HepG2 (cell line): ENCODE results near the gene PHTF2. TPM values are rescaled to one million over a fixed set of nuclear protein-coding genes. Genes with fewer than 3 reads are reported as not detected.

Experiments
- ARID5B ChIP-seq: IDR thresholded peaks from 2 replicates; pipeline ENCODE4 v1.4.0; 2020; ENCODE audit warnings: mild to moderate bottlenecking, missing genetic modification reagents
- ATF7 ChIP-seq, 2 experiments: fragments of 450-650 bp in 1 of 2; sonication (generic) in 1 of 2; formaldehyde crosslinking in 1 of 2; IDR thresholded peaks; 2 replicates each; pipeline versions ENCODE4 v1.4.0 to v1.6.1; 2016 to 2020; ENCODE audit warnings: antibody characterized with exemption in 1 of 2, mild to moderate bottlenecking in 1 of 2, missing genetic modification reagents in 1 of 2
- CEBPB ChIP-seq: IDR thresholded peaks from 2 replicates; pipeline ENCODE4 v1.6.1; 2011; ENCODE audit warnings: low read depth, low read length, improper control_type of control experiment, borderline replicate concordance
- CEBPG ChIP-seq: IDR thresholded peaks from 2 replicates; pipeline ENCODE4 v1.6.1; 2016
- FOXA3 ChIP-seq: IDR thresholded peaks from 2 replicates; pipeline ENCODE4 v1.6.1; 2016; ENCODE audit warnings: missing genetic modification reagents, missing compliant biosample characterization
- GATAD2A ChIP-seq: IDR thresholded peaks from 2 replicates; pipeline ENCODE4 v1.6.1; 2016
- KAT8 ChIP-seq: IDR thresholded peaks from 2 replicates; pipeline ENCODE4 v1.6.1; 2016; ENCODE audit warnings: missing genetic modification reagents, missing compliant biosample characterization
- KLF13 ChIP-seq: sonication (generic); formaldehyde crosslinking; IDR thresholded peaks from 2 replicates; pipeline ENCODE4 v1.4.0; 2020; ENCODE audit warnings: mild to moderate bottlenecking, missing genetic modification reagents
- MIXL1 ChIP-seq: IDR thresholded peaks from 2 replicates; pipeline ENCODE4 v1.6.1; 2016
- RAD51 ChIP-seq: fragments of 450-650 bp; IDR thresholded peaks from 2 replicates; pipeline ENCODE4 v1.6.1; 2016; ENCODE audit warnings: borderline replicate concordance
- SAP130 ChIP-seq: IDR thresholded peaks from 2 replicates; pipeline ENCODE4 v1.6.1; 2016; ENCODE audit warnings: low read depth
- SETDB1 ChIP-seq: sonication (generic); formaldehyde crosslinking; IDR thresholded peaks from 2 replicates; pipeline ENCODE4 v1.5.1; 2020; ENCODE audit warnings: missing genetic modification reagents, mild to moderate bottlenecking, borderline replicate concordance
- SOX5 ChIP-seq: IDR thresholded peaks from 2 replicates; pipeline ENCODE4 v1.6.1; 2016; ENCODE audit warnings: borderline replicate concordance
- TFDP2 ChIP-seq: sonication (generic); formaldehyde crosslinking; IDR thresholded peaks from 2 replicates; pipeline ENCODE4 v1.4.0; 2020; ENCODE audit warnings: missing genetic modification reagents
- TFE3 ChIP-seq: IDR thresholded peaks from 2 replicates; pipeline ENCODE4 v1.6.1; 2016
- TRIM24 ChIP-seq: sonication (generic); formaldehyde crosslinking; IDR thresholded peaks from 2 replicates; pipeline ENCODE4 v1.8.0; 2022; ENCODE audit warnings: mild to moderate bottlenecking, missing genetic modification reagents
- ZNF20 ChIP-seq: sonication (generic); formaldehyde crosslinking; IDR thresholded peaks from 2 replicates; pipeline ENCODE4 v1.4.0; 2020; ENCODE audit warnings: mild to moderate bottlenecking, moderate library complexity, missing genetic modification reagents
- polyA plus RNA-seq, 8 experiments: library from polyadenylated mRNA; depleted of rRNA in 3 of 8; stranded (reverse) in 7 of 8; unstranded in 1 of 8; fragments of >200 nt; fragmentation: Illumina TruSeq in 4 of 8; extraction: Trizol in 4 of 8; gene quantifications; 2 replicates each; pipeline versions ENCODE4 v1.2.1 to v1.2.3, GENCODE V29; 2011 to 2016; ENCODE audit warnings: low read depth in 4 of 8, missing spikeins in 1 of 8, mixed read lengths in 1 of 8; ENCODE audit not compliant: insufficient read depth in 1 of 8
- total RNA-seq, 5 experiments: library from RNA; depleted of rRNA; stranded (reverse); fragments of >200 nt; fragmentation: Illumina TruSeq; extraction: Trizol; gene quantifications; 2 replicates each; pipeline ENCODE4 v1.2.3, GENCODE V29; 2016; ENCODE audit warnings: low read depth in 1 of 5
- TF ChIP-seq, protein P1 (sequence below): IDR thresholded peaks from 2 replicates; pipeline ENCODE4 v1.6.1; 2016; ENCODE audit warnings: low read depth
- TF ChIP-seq, protein P2 (sequence below), 2 experiments: sonication (generic) in 1 of 2; formaldehyde crosslinking in 1 of 2; IDR thresholded peaks; 2 replicates each; pipeline versions ENCODE4 v1.5.1 to v1.6.1; 2011 to 2020; ENCODE audit warnings: borderline replicate concordance in 1 of 2, low read depth in 1 of 2, low read length in 1 of 2, mild to moderate bottlenecking in 1 of 2, missing genetic modification reagents in 1 of 2, moderate library complexity in 1 of 2

The PHTF2 gene
- total and polyA plus RNA-seq, 2 of the 13 experiments (the other 11 are each of a cell fraction or from before 2014, with no cell fraction given): 7.4 to 10.2 TPM

GRCh38 chr7:77866786-77867536, 68.4 kb downstream of the PHTF2 start (continued):
- TF ChIP-seq, protein P1, sequence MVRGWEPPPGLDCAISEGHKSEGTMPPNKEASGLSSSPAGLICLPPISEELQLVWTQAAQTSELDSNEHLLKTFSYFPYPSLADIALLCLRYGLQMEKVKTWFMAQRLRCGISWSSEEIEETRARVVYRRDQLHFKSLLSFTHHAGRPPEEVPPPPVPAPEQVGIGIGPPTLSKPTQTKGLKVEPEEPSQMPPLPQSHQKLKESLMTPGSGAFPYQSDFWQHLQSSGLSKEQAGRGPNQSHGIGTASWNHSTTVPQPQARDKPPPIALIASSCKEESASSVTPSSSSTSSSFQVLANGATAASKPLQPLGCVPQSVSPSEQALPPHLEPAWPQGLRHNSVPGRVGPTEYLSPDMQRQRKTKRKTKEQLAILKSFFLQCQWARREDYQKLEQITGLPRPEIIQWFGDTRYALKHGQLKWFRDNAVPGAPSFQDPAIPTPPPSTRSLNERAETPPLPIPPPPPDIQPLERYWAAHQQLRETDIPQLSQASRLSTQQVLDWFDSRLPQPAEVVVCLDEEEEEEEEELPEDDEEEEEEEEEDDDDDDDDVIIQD (CRISPR knock-in tag): peak; percentile 65; the same call in 1 of the 2 replicates
- TF ChIP-seq TFDP2 (CRISPR knock-in tag) (no peak), ARID5B (CRISPR knock-in tag) (peak; percentile 42; the same call in 1 of the 2 replicates), SOX5 (peak; percentile 36; the same call in 1 of the 2 replicates), CEBPB (peak; percentile 64), KAT8 (CRISPR knock-in tag) (peak; percentile 14; the same call in 1 of the 2 replicates), TRIM24 (CRISPR knock-in tag) (no peak), CEBPG (CRISPR knock-in tag) (peak; percentile 74), ATF7 (IDR thresholded peaks at IDR 0.05) (peak; percentile 43; the same call in 1 of the 2 replicates), ATF7 (CRISPR knock-in tag; IDR thresholded peaks at IDR 0.05) (no peak), ZNF20 (no peak), SETDB1 (CRISPR knock-in tag) (no peak), RAD51 (0 out of 2 replicates have a peak, but pooled peaks have one; percentile 16), GATAD2A (peak; percentile 44; the same call in 1 of the 2 replicates), KLF13 (no peak), MIXL1 (CRISPR knock-in tag) (peak; percentile 81), TFE3 (CRISPR knock-in tag) (peak; percentile 88), FOXA3 (peak; percentile 46; the same call in 1 of the 2 replicates), SAP130 (peak; percentile 20; the same call in 1 of the 2 replicates)
- TF ChIP-seq, protein P2, sequence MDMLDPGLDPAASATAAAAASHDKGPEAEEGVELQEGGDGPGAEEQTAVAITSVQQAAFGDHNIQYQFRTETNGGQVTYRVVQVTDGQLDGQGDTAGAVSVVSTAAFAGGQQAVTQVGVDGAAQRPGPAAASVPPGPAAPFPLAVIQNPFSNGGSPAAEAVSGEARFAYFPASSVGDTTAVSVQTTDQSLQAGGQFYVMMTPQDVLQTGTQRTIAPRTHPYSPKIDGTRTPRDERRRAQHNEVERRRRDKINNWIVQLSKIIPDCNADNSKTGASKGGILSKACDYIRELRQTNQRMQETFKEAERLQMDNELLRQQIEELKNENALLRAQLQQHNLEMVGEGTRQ (IDR thresholded peaks at IDR 0.05; ENCODE audit: low read depth, low read length): peak; percentile 42; the same call in 1 of the 2 replicates
- TF ChIP-seq, protein P2 (CRISPR knock-in tag; IDR thresholded peaks at IDR 0.05; ENCODE audit: borderline replicate concordance): no peak; the same call in 1 of the 2 replicates
